Coronary artery (tissue), 2 donors: ENCODE measurements around the gene STAT6.

Source experiments
- DNase-seq: peaks from one replicate; pipeline ENCODE4 v3.0.0-alpha.2; 2017; ENCODE audit warnings: low spot score
- H3K27ac ChIP-seq, 2 donors: fragments of 200-600 bp; sonication (generic); one replicate each; pipeline ENCODE4 v1.5.1; 2016 to 2019
- H3K4me3 ChIP-seq: fragments of 200-600 bp; sonication (generic); 2 replicates; pipeline ENCODE4 v1.5.1; 2016; ENCODE audit warnings: mild to moderate bottlenecking, moderate library complexity
- TF ChIP-seq, protein P1 (sequence below): fragments of 200-600 bp; sonication (generic); IDR thresholded peaks from one replicate; pipeline ENCODE4 v1.5.1; 2019; ENCODE audit warnings: antibody characterized with exemption

Gene STAT6

DNA sequence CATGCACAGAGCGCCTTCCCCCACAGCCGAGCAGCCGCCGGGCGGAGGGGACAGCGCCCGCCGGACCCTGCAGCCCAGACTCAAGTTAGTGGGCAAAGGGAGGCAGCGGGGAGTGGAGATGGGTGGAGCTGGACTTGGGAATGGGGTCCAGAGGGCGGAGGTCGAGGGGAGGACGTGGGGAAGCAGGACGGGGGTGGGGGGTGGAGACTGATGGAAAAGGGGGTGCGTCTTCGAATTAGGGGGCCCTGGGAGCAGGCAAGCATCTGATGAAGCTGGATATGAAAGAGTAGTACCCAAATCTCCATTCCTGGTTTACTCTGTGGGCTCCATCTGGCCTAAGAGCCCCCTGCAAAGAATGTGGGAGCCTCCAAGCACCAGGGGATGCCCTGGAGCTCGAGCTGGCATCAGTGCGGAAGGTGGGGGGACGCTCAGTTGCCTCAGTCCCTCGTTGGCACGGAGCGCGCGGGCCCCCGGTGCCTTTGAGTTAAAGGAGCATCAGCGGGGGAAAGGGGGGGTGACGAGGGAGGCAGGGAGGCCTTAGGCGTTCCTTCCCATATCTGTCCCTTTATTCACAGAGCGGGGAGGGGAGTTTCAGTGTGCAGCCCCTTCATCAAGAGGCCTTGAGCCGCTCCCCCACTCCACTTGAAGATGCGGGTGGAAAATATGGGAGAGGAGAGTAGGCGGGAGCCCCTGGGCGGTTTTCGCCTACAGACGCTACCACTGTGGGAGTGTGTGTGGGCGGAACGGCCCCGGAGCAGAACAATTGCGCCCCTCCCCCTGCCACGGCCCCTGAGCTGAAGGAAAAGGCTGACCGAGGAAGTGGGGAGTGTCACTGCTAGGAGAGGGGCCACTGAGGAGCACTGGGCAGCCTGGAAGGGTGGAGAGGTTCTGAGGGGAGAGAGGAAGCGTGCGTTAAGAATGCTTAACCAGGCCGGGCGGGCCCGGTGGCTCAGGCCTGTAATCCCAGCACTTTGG, 21.6 kb downstream of the STAT6 start:
- Histone ChIP-seq H3K4me3 (peak overlapping the region; percentile 97), H3K27ac (peak overlapping the region; percentile 98 to 99)
- TF ChIP-seq, protein P1, sequence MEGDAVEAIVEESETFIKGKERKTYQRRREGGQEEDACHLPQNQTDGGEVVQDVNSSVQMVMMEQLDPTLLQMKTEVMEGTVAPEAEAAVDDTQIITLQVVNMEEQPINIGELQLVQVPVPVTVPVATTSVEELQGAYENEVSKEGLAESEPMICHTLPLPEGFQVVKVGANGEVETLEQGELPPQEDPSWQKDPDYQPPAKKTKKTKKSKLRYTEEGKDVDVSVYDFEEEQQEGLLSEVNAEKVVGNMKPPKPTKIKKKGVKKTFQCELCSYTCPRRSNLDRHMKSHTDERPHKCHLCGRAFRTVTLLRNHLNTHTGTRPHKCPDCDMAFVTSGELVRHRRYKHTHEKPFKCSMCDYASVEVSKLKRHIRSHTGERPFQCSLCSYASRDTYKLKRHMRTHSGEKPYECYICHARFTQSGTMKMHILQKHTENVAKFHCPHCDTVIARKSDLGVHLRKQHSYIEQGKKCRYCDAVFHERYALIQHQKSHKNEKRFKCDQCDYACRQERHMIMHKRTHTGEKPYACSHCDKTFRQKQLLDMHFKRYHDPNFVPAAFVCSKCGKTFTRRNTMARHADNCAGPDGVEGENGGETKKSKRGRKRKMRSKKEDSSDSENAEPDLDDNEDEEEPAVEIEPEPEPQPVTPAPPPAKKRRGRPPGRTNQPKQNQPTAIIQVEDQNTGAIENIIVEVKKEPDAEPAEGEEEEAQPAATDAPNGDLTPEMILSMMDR: no peak
- peak; percentile 87 for DNase-seq

- peak within 1 kb of the TSS; percentile 98 to 99 for H3K27ac ChIP-seq
- DNase-seq: peak; percentile 98
- H3K4me3 ChIP-seq: peak within 1 kb of the TSS; percentile 97
- TF ChIP-seq, protein P1: no peak
Observed at GRCh38 chr12:57088354-57089270, 22.6 kb downstream of the STAT6 start, which contains the start of gene NAB2. TSS of gene NAB2 (plus strand) at chr12:57089114. CDS start at chr12:57089272, 158 bp downstream.

GRCh38 chr12:57087691-57088353, 23.3 kb downstream of the STAT6 start:
- Histone ChIP-seq H3K27ac (peak overlapping the region; percentile 98 to 99), H3K4me3 (peak overlapping the region; percentile 97)
- TF ChIP-seq, protein P1: no peak
- DNase-seq: peak; percentile 96

GRCh38 chr12:57087010-57087690, 24.0 kb downstream of the STAT6 start:
- H3K4me3 ChIP-seq: peak overlapping the region; percentile 97
- DNase-seq: peak; percentile 97
- H3K27ac ChIP-seq: peak overlapping the region; percentile 98 to 99
- TF ChIP-seq, protein P1: no peak

DNA sequence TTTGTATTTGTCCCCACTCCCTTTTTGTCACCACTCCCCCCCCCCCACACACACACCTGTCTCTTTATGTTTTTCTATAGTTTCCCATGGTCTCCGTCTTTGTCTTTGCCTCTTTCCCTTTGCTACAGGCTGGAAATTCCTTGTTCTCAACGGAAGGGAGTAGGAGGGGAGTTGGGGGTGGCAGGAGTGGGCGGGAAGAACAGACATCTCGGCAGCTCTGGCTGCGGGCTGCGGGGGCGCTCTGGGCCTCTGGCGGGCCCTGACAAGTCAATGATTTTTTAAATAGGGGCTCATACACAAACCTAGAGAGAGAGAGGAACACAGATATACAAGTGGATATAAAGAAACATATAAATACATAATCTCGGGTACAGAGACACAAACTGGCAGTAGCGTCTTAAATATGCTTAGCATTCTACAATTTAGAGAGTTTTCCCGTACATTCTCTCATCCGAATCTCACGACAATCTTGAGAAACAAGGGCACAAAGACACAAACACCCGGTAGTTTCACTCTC, 24.6 kb downstream of the STAT6 start:
- Histone ChIP-seq H3K4me3 (peak overlapping the region; percentile 97), H3K27ac (peak overlapping the region; percentile 98 to 99)
- DNase-seq: no peak
- TF ChIP-seq, protein P1: no peak
